Measurements from ENCODE around the gene SPAG17. TPM values are rescaled to one million over a fixed set of nuclear protein-coding genes. Genes with fewer than 3 reads are reported as not detected.

Gene SPAG17
- total and polyA plus RNA-seq, 8 donors, result 1.3 to 18.3 (median 9.7) TPM

DNA sequence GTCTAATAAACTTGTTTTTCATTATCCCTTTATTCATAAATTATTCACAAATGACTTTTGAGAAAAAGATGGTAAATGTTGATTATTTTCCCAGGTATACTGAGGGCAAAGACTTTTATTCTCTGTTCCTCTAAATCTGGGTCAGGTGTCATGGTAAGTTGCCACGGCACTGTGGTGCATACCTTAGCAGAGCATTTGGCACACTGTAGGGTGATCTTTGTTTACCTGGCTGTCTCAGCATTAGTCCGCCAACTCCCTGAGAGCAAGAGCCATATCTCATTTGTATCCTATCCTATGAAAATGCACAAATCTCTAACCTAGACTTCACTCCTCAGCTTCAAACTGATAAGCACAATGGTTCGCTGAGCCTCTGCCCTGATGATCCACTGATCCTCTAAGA is 280.5 kb downstream of the SPAG17 start:
- Histone ChIP-seq H3K4me1 (no peaks in the 10 kb centered on the region), H3K27ac (no peak overlapping the region), H3K4me3 (no peak overlapping the region), H3K27me3 (no peaks in the 10 kb centered on the region), H3K9me3 (no peaks in the 10 kb centered on the region), H3K36me3 (peaks cover 0 to 96% of the 10 kb centered on the region in 2 donors)
- TF ChIP-seq CTCF (IDR thresholded peaks at IDR 0.05), result no peak
- ATAC-seq, result no peak
- no peak for DNase-seq
- intact Hi-C loops (cut with DNase I), result no loop called here
